RWPE2 (cell line): ENCODE data around the gene GNAL.

Experiments
- ATAC-seq: fragments of 200-7000 bp; cut with Tn5 transposase; 3 replicates; pipeline ENCODE4 v1.9.1; 2021; ENCODE audit warnings: low read depth
- DNase-seq: peaks from one replicate; pipeline ENCODE4 v3.0.0-alpha.2; 2020; ENCODE audit warnings: low spot score
- H3K27ac ChIP-seq: fragments of 450-650 bp; 2 replicates; pipeline ENCODE4 v1.5.1; 2017; ENCODE audit warnings: mild to moderate bottlenecking; ENCODE audit not compliant: poor library complexity, severe bottlenecking
- H3K27me3 ChIP-seq: fragments of 250-450 bp; sonication (Bioruptor Pico); 2 replicates; pipeline ENCODE4 v1.5.1; 2021; ENCODE audit warnings: mild to moderate bottlenecking, moderate library complexity; ENCODE audit not compliant: insufficient read depth, poor library complexity, severe bottlenecking
- H3K36me3 ChIP-seq: fragments of 250-450 bp; sonication (Bioruptor Pico); 2 replicates; pipeline ENCODE4 v1.5.1; 2020; ENCODE audit warnings: low read depth, mild to moderate bottlenecking, moderate library complexity
- H3K4me1 ChIP-seq: fragments of 250-450 bp; sonication (Bioruptor Pico); 2 replicates; pipeline ENCODE4 v1.5.1; 2021; ENCODE audit warnings: mild to moderate bottlenecking, moderate library complexity; ENCODE audit not compliant: insufficient read depth, poor library complexity, severe bottlenecking
- H3K4me3 ChIP-seq: fragments of 250-450 bp; sonication (Bioruptor Pico); 2 replicates; pipeline ENCODE4 v1.5.1; 2021; ENCODE audit warnings: mild to moderate bottlenecking, moderate library complexity; ENCODE audit not compliant: severe bottlenecking
- H3K9me3 ChIP-seq: fragments of 250-450 bp; sonication (Bioruptor Pico); 2 replicates; pipeline ENCODE4 v1.5.1; 2021; ENCODE audit warnings: mild to moderate bottlenecking, moderate library complexity; ENCODE audit not compliant: severe bottlenecking
- TF ChIP-seq, protein P1 (sequence below): fragments of 450-650 bp; IDR thresholded peaks from one replicate; pipeline ENCODE4 v1.5.1; 2017; ENCODE audit warnings: mild to moderate bottlenecking, moderate library complexity; ENCODE audit not compliant: poor library complexity, severe bottlenecking

GNAL gene

DNA sequence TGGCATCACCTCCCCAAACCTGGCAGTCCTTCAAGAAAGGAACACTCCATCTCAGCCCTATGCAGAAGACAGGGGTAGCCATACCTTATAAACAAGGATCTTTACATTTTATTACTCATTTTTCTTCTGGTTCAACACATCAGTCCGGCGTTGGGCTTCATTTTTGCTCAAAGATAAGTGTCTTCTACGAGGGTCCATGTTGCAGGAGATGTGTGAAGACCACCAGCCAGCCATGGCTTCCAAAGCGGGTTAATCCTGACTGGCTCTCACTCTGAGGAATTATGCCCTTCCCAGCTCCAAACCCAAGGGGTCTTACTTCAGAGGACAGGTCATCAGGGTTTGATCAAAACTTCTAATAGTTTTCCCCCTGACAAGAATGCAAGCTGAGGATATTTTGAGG, 23.9 kb upstream of the GNAL start:
- H3K36me3 ChIP-seq: no peaks in the 10 kb centered on the region
- H3K4me1 ChIP-seq: peaks cover 10% of the 10 kb centered on the region
- ATAC-seq (no peak), DNase-seq (no peak)
- H3K4me3 ChIP-seq: no peak overlapping the region
- no peaks in the 10 kb centered on the region for H3K27me3 ChIP-seq
- TF ChIP-seq, protein P1, sequence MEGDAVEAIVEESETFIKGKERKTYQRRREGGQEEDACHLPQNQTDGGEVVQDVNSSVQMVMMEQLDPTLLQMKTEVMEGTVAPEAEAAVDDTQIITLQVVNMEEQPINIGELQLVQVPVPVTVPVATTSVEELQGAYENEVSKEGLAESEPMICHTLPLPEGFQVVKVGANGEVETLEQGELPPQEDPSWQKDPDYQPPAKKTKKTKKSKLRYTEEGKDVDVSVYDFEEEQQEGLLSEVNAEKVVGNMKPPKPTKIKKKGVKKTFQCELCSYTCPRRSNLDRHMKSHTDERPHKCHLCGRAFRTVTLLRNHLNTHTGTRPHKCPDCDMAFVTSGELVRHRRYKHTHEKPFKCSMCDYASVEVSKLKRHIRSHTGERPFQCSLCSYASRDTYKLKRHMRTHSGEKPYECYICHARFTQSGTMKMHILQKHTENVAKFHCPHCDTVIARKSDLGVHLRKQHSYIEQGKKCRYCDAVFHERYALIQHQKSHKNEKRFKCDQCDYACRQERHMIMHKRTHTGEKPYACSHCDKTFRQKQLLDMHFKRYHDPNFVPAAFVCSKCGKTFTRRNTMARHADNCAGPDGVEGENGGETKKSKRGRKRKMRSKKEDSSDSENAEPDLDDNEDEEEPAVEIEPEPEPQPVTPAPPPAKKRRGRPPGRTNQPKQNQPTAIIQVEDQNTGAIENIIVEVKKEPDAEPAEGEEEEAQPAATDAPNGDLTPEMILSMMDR: no peak
- no peak overlapping the region for H3K27ac ChIP-seq
- no peaks in the 10 kb centered on the region for H3K9me3 ChIP-seq

DNA sequence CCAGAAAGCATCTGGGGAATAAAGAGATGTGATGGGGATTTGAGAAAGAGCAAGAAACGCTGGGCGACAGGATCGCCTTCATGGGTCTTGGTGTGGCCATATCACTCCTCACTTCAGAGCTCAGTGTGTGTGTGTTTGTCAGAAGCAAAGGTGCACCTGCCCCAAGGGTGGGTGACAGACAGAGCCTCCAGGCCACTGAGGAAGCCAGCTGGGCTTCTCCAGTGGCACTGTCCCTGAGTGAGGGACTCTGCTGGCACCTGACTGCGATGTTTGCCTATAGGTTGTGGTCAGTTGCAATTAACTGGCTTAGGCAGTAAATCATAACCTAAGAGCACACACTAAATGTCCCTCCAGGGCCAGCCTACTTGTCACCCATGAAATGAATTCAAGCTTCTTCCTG, 23.5 kb upstream of the GNAL start:
- H3K27me3 ChIP-seq: no peaks in the 10 kb centered on the region
- H3K36me3 ChIP-seq: no peaks in the 10 kb centered on the region
- H3K4me3 ChIP-seq: no peak overlapping the region
- H3K9me3 ChIP-seq: no peaks in the 10 kb centered on the region
- DNase-seq: no peak
- TF ChIP-seq, protein P1: no peak
- ATAC-seq: no peak
- H3K27ac ChIP-seq: no peak overlapping the region
- peaks cover 10% of the 10 kb centered on the region for H3K4me1 ChIP-seq

DNA sequence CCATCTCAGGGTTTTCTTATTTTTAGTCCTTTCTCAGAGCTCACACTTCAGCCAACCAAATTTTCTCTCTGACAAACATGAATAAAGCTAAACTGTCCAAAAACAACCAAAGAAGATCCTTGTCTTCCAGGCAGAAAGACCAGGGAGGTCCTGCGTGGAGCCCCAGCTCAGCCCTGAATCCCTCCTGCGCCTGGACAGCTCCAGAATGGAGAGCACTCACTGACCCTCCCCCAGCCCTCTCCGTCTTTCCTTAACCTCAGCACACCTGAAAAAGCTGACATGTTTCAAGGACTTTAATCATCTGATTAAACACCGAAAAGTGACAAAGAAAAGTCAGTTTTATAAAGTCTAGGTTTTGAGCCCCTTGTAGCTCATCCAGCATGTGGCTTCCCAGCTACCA, 22.9 kb upstream of the GNAL start:
- H3K9me3 ChIP-seq: no peaks in the 10 kb centered on the region
- ATAC-seq (no peak), DNase-seq (no peak)
- no peaks in the 10 kb centered on the region for H3K27me3 ChIP-seq
- H3K4me3 ChIP-seq: no peak overlapping the region
- H3K27ac ChIP-seq: no peak overlapping the region
- H3K4me1 ChIP-seq: peaks cover 10% of the 10 kb centered on the region
- no peaks in the 10 kb centered on the region for H3K36me3 ChIP-seq
- TF ChIP-seq, protein P1: no peak

DNA sequence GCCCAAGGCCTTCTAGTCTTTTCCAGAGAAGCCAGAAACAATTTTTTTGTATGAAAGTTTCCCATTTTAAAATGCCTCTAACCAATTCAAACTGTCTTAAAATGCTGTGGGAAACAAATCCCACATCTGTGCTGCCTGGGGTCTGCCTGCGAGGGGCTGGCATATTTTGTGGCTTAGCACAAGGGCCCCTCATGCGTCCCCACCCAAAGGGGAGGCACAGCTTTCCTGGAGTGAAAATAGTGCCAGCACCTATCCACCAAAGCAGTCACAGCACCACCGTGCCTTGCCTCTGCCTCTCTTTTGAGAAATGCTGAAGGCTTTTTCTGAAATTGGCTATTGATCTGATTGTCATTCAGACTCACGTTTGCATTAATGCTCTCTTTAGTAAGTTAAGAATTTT, 22.2 kb upstream of the GNAL start:
- H3K4me3 ChIP-seq: no peak overlapping the region
- H3K9me3 ChIP-seq: no peaks in the 10 kb centered on the region
- DNase-seq (no peak), ATAC-seq (no peak)
- no peaks in the 10 kb centered on the region for H3K27me3 ChIP-seq
- no peak overlapping the region for H3K27ac ChIP-seq
- TF ChIP-seq, protein P1: no peak
- H3K36me3 ChIP-seq: no peaks in the 10 kb centered on the region
- peaks cover 10% of the 10 kb centered on the region for H3K4me1 ChIP-seq

DNA sequence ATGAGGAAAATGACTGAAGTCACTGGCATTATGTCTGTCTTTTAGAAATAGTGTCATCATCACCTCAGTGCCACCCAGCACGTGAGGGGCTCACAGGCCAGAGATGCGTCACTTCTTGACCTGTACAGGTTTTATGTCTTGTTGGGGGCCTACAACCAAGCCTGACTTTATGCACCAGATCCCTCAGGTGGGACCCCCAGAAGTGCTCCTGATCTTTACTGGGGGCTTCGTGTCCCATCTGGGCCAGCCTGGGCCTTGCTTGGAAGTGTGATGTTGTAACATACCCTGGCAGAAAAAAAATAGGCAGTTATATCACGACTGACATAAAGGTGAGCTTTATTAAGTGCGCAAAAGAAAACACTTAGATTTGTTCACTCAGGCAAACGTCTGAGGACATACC, 21.5 kb upstream of the GNAL start:
- Histone ChIP-seq H3K27me3 (no peaks in the 10 kb centered on the region), H3K27ac (no peak overlapping the region), H3K4me3 (no peak overlapping the region), H3K9me3 (no peaks in the 10 kb centered on the region), H3K36me3 (no peaks in the 10 kb centered on the region), H3K4me1 (peaks cover 10% of the 10 kb centered on the region)
- TF ChIP-seq, protein P1: no peak
- ATAC-seq: no peak
- DNase-seq: no peak
